Transverse colon (tissue), 4 donors: ENCODE measurements around the gene NPNT.

Experiments
- POLR2AphosphoS5 ChIP-seq, 3 donors: sonication (generic); formaldehyde crosslinking; IDR thresholded peaks; one replicate each; pipeline ENCODE4 v1.6.1; 2016; ENCODE audit warnings: antibody characterized with exemption in 3 of 3
- TF ChIP-seq, protein P1 (sequence below), 5 experiments: fragments of 200-600 bp in 3 of 5; fragments of 450-650 bp in 2 of 5; sonication (generic) in 3 of 5; IDR thresholded peaks; 1 replicate in 2 of 5; 2 replicates in 3 of 5; pipeline ENCODE4 v1.5.1; 2016 to 2017; ENCODE audit warnings: antibody characterized with exemption in 5 of 5, inconsistent platforms in 3 of 5, mild to moderate bottlenecking in 2 of 5, moderate library complexity in 1 of 5

DNA sequence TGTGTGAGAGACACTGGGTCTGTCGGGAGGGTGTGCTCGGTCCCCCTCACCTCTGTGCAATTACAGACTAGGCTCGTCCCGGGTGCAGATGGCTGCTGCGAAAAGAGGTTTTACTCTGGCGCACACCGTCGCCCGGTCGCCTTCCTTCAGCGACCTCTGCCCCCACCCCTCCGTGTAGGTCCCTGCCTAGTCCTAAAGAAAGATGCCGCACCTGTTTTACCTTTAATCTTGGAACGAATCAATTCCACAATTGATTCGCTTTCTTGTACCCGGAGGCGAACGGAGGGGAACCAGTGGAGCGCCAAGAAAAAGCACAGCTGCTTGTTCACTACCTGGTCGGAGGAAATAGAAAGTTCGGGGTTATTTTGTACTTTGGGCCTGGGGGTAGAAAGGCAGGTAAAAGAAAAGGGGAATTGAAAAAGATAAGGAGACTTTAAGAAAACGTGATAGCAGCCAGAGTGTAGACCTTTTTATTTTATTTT lies 1.2 kb downstream of the NPNT start:
- TF ChIP-seq, protein P1, sequence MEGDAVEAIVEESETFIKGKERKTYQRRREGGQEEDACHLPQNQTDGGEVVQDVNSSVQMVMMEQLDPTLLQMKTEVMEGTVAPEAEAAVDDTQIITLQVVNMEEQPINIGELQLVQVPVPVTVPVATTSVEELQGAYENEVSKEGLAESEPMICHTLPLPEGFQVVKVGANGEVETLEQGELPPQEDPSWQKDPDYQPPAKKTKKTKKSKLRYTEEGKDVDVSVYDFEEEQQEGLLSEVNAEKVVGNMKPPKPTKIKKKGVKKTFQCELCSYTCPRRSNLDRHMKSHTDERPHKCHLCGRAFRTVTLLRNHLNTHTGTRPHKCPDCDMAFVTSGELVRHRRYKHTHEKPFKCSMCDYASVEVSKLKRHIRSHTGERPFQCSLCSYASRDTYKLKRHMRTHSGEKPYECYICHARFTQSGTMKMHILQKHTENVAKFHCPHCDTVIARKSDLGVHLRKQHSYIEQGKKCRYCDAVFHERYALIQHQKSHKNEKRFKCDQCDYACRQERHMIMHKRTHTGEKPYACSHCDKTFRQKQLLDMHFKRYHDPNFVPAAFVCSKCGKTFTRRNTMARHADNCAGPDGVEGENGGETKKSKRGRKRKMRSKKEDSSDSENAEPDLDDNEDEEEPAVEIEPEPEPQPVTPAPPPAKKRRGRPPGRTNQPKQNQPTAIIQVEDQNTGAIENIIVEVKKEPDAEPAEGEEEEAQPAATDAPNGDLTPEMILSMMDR (IDR thresholded peaks at IDR 0.05), result no peak
- no peak for TF ChIP-seq POLR2AphosphoS5 (IDR thresholded peaks at IDR 0.05)
